OCI-LY1 (cell line): ENCODE data around the gene KCNK2.

Experiments used
- EZH2 ChIP-seq: fragments of 200-600 bp; sonication (generic), shearing (Covaris generic); IDR thresholded peaks from 2 replicates; pipeline ENCODE4 v1.8.0; 2017; ENCODE audit warnings: borderline replicate concordance, mixed run types, mild to moderate bottlenecking, antibody characterized with exemption, low read length, moderate library complexity, mixed read lengths
- TF ChIP-seq, protein P1 (sequence below): fragments of 200-600 bp; sonication (generic), shearing (Covaris generic); IDR thresholded peaks from 2 replicates; pipeline ENCODE4 v1.5.1; 2017; ENCODE audit warnings: mild to moderate bottlenecking, antibody characterized with exemption, low read length, moderate library complexity, mixed read lengths

DNA sequence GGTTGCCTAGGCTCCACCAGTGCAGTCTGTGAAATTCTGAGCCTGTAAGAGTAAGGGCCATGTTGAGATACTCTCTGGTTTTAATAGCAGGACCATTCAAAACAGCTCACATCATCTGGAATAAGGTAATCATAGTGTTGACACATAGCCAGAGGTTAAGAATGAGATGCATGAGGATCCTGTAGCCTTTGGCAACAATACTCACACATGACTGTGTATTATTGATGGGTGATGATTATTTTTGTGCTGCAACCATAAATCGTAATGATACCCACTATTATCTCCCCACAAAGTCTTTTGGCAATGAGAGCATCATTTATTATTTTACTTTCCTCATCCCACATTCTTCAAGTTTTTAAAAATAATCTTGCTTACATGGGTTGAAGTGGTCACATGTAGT is 35.5 kb downstream of the KCNK2 start:
- no peak for TF ChIP-seq EZH2
- TF ChIP-seq, protein P1, sequence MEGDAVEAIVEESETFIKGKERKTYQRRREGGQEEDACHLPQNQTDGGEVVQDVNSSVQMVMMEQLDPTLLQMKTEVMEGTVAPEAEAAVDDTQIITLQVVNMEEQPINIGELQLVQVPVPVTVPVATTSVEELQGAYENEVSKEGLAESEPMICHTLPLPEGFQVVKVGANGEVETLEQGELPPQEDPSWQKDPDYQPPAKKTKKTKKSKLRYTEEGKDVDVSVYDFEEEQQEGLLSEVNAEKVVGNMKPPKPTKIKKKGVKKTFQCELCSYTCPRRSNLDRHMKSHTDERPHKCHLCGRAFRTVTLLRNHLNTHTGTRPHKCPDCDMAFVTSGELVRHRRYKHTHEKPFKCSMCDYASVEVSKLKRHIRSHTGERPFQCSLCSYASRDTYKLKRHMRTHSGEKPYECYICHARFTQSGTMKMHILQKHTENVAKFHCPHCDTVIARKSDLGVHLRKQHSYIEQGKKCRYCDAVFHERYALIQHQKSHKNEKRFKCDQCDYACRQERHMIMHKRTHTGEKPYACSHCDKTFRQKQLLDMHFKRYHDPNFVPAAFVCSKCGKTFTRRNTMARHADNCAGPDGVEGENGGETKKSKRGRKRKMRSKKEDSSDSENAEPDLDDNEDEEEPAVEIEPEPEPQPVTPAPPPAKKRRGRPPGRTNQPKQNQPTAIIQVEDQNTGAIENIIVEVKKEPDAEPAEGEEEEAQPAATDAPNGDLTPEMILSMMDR: no peak
